Upper lobe of left lung (tissue), 6 donors: ENCODE data around the gene LRP4. TPM values are rescaled to one million over a fixed set of nuclear protein-coding genes. Genes with fewer than 3 reads are reported as not detected.

ENCODE experiments used
- ATAC-seq, 2 donors: fragments of 200-7000 bp; cut with Tn5 transposase; one replicate each; pipeline ENCODE4 v1.9.1; 2022; ENCODE audit warnings: mild to moderate bottlenecking in 2 of 2, moderate library complexity in 2 of 2; ENCODE audit not compliant: low FRiP score in 2 of 2
- DNase-seq, 2 donors: peaks; one replicate each; pipeline ENCODE4 v3.0.0-alpha.2; 2019 to 2020
- H3K27ac ChIP-seq, 4 donors: fragments of 200-600 bp; sonication (generic); one replicate each; pipeline ENCODE4 v1.5.1; 2016 to 2019
- H3K27me3 ChIP-seq, 4 donors: fragments of 200-600 bp; sonication (generic); one replicate each; pipeline ENCODE4 v1.5.1; 2017 to 2019
- H3K36me3 ChIP-seq, 4 donors: fragments of 200-600 bp; sonication (generic); one replicate each; pipeline ENCODE4 v1.5.1; 2016 to 2019
- H3K4me1 ChIP-seq, 4 donors: fragments of 200-600 bp; sonication (generic); one replicate each; pipeline ENCODE4 v1.5.1; 2018 to 2019
- H3K4me3 ChIP-seq, 4 donors: fragments of 200-600 bp; sonication (generic); one replicate each; pipeline ENCODE4 v1.5.1; 2017 to 2019; ENCODE audit warnings: mild to moderate bottlenecking in 2 of 4, moderate library complexity in 1 of 4
- H3K9me3 ChIP-seq, 4 donors: fragments of 200-600 bp; sonication (generic); one replicate each; pipeline ENCODE4 v1.5.1; 2018 to 2019
- CTCF ChIP-seq, 6 experiments: fragments of 450-650 bp in 4 of 6; fragments of 200-600 bp in 2 of 6; sonication (generic) in 2 of 6; IDR thresholded peaks; one replicate each; pipeline ENCODE4 v1.5.1; 2016 to 2019; ENCODE audit warnings: antibody characterized with exemption in 6 of 6
- EP300 ChIP-seq, 4 donors: sonication (generic); formaldehyde crosslinking; IDR thresholded peaks; one replicate each; pipeline ENCODE4 v1.5.1; 2017; ENCODE audit warnings: antibody characterized with exemption in 4 of 4, control low read depth in 2 of 4
- POLR2A ChIP-seq, 4 donors: fragments of 450-650 bp; IDR thresholded peaks; one replicate each; pipeline ENCODE4 v1.5.1; 2016 to 2017; ENCODE audit warnings: antibody characterized with exemption in 4 of 4, mild to moderate bottlenecking in 2 of 4
- POLR2AphosphoS5 ChIP-seq, 2 donors: sonication (generic); formaldehyde crosslinking; IDR thresholded peaks; one replicate each; pipeline ENCODE4 v1.5.1; 2017; ENCODE audit warnings: antibody characterized with exemption in 2 of 2
- WGBS, 2 donors: methylation state at CpG; one replicate each; pipeline ENCODE4 v1.1.5; 2017 to 2018; 5-methylcytosine and 5-hydroxymethylcytosine counted together
- total RNA-seq, 6 donors: library from RNA; depleted of rRNA in 4 of 6; stranded (reverse); fragments of >200 nt in 4 of 6; gene quantifications; one replicate each; pipeline versions ENCODE4 v1.1.0 to v1.2.1, GENCODE V29; 2016 to 2021
- donor health status: DM: no; HTN: no; CAD: no; lungs with moderate emphysema.
- donor health status: DM: no; HTN: yes; CAD: no; lungs with severe emphysema.

The LRP4 gene
- total RNA-seq, 6 donors from 2014 or later: 2.6 to 8.8 (median 5.2) TPM

- WGBS, 2 donors: 96 to 100% methylated on average over 2 of the region's 2 CpGs
Observed at GRCh38 chr11:46961041-46961440, 42.7 kb upstream of the LRP4 start.

GRCh38 chr11:46958777-46959176 lies 40.4 kb upstream of the LRP4 start:
- Histone ChIP-seq H3K27ac (no peak overlapping the region), H3K27me3 (no peaks in the 10 kb centered on the region), H3K9me3 (no peaks in the 10 kb centered on the region), H3K4me1 (no peaks in the 10 kb centered on the region), H3K4me3 (no peak overlapping the region), H3K36me3 (no peaks in the 10 kb centered on the region)
- 89 to 92% methylated on average over 1 of the region's 1 CpG for WGBS, 2 donors
- TF ChIP-seq POLR2AphosphoS5 (IDR thresholded peaks at IDR 0.05) (no peak), CTCF (IDR thresholded peaks at IDR 0.05) (no peak), POLR2A (IDR thresholded peaks at IDR 0.05) (no peak), EP300 (IDR thresholded peaks at IDR 0.05) (no peak)
- no peak for DNase-seq
- no peak for ATAC-seq

More at GRCh38 chr11:46961041-46961440, 42.7 kb upstream of the LRP4 start:
- no peak for ATAC-seq
- Histone ChIP-seq H3K27ac (no peak overlapping the region), H3K36me3 (no peaks in the 10 kb centered on the region), H3K27me3 (no peaks in the 10 kb centered on the region), H3K9me3 (no peaks in the 10 kb centered on the region), H3K4me3 (no peak overlapping the region), H3K4me1 (no peaks in the 10 kb centered on the region)
- DNase-seq: no peak
- TF ChIP-seq CTCF (IDR thresholded peaks at IDR 0.05) (no peak), POLR2AphosphoS5 (IDR thresholded peaks at IDR 0.05) (no peak), EP300 (IDR thresholded peaks at IDR 0.05) (no peak), POLR2A (IDR thresholded peaks at IDR 0.05) (no peak)

- 92% methylated on average over 5 of the region's 5 CpGs for WGBS, 2 donors
- DNase-seq (no peak), ATAC-seq (no peak)
- TF ChIP-seq POLR2AphosphoS5 (IDR thresholded peaks at IDR 0.05) (no peak), POLR2A (IDR thresholded peaks at IDR 0.05) (no peak), EP300 (IDR thresholded peaks at IDR 0.05) (no peak), CTCF (IDR thresholded peaks at IDR 0.05) (no peak)
- Histone ChIP-seq H3K9me3 (no peaks in the 10 kb centered on the region), H3K4me3 (no peak overlapping the region), H3K36me3 (no peaks in the 10 kb centered on the region), H3K4me1 (peaks cover 0 to 6% (median 2%) of the 10 kb centered on the region in 4 donors), H3K27ac (no peak overlapping the region), H3K27me3 (no peaks in the 10 kb centered on the region)
Observed at GRCh38 chr11:46953093-46953492, 34.7 kb upstream of the LRP4 start.

- peaks cover 0 to 11% (median 2%) of the 10 kb centered on the region in 4 donors for H3K4me1 ChIP-seq
- ATAC-seq (no peak), DNase-seq (no peak)
- no peaks in the 10 kb centered on the region for H3K27me3 ChIP-seq
- no peak for TF ChIP-seq POLR2AphosphoS5 (IDR thresholded peaks at IDR 0.05)
- TF ChIP-seq EP300 (IDR thresholded peaks at IDR 0.05): no peak
- no peak for TF ChIP-seq CTCF (IDR thresholded peaks at IDR 0.05)
- no peak for TF ChIP-seq POLR2A (IDR thresholded peaks at IDR 0.05)
- H3K36me3 ChIP-seq: no peaks in the 10 kb centered on the region
- H3K4me3 ChIP-seq: no peak overlapping the region
- H3K9me3 ChIP-seq: no peaks in the 10 kb centered on the region
- 57 to 61% methylated on average over 2 of the region's 2 CpGs for WGBS, 2 donors
- H3K27ac ChIP-seq: no peak overlapping the region
Observed at GRCh38 chr11:46952553-46952952, 34.2 kb upstream of the LRP4 start.

- H3K9me3 ChIP-seq: no peaks in the 10 kb centered on the region
- no peaks in the 10 kb centered on the region for H3K27me3 ChIP-seq
- no peak for DNase-seq
- no peaks in the 10 kb centered on the region for H3K36me3 ChIP-seq
- H3K27ac ChIP-seq: no peak overlapping the region
- no peak for TF ChIP-seq POLR2AphosphoS5 (IDR thresholded peaks at IDR 0.05)
- no peak for TF ChIP-seq EP300 (IDR thresholded peaks at IDR 0.05)
- TF ChIP-seq POLR2A (IDR thresholded peaks at IDR 0.05): no peak
- TF ChIP-seq CTCF (IDR thresholded peaks at IDR 0.05): no peak
- peaks cover 0 to 11% (median 2%) of the 10 kb centered on the region in 4 donors for H3K4me1 ChIP-seq
- H3K4me3 ChIP-seq: no peak overlapping the region
- no peak for ATAC-seq
- WGBS, 2 donors: 93 to 100% methylated on average over 1 of the region's 1 CpG
Observed at GRCh38 chr11:46951864-46952263, 33.5 kb upstream of the LRP4 start.
